ENCODE data around the gene MED13. TPM values are rescaled to one million over a fixed set of nuclear protein-coding genes. Genes with fewer than 3 reads are reported as not detected.
A peak's percentile ranks its signal among the peaks of the same experiment; 100 is the strongest.
"Not testable (repeated sequence)": the region's sequence is repeated elsewhere in the genome, so short reads cannot be mapped to it uniquely, and the experiment has no call there.

The MED13 gene
- total and polyA plus RNA-seq, 4 donors = 6.6 to 64.0 (median 26.0) TPM

DNA sequence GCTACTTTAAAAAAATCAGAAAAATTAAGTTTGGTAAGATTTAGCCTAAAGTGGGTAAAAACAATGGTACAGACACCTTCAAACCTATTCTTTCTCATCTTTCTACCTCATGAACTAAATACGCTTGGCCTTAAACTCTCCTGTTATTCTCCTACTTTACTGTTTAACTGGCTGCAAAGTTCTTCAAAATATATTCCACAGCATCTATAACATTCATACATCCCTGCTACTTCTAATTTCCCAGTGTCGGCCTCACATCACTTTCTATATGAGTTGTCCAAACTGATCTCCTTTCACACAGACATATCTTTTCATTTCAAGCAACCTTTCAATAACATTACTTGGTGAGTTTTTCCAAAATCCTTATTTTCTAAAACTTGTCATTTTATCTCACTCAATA lies 64.0 kb downstream of the MED13 start:
- TF ChIP-seq, protein P1, sequence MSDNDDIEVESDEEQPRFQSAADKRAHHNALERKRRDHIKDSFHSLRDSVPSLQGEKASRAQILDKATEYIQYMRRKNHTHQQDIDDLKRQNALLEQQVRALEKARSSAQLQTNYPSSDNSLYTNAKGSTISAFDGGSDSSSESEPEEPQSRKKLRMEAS (IDR thresholded peaks at IDR 0.05) = no peak
- Histone ChIP-seq H3K9me3 (ENCODE audit: control insufficient read depth in 4 of 4, low read length in 3 of 4) (no peaks in the 10 kb centered on the region), H3K4me3 (ENCODE audit: low read depth in 1 of 3, low read length in 3 of 3) (no peak overlapping the region), H3K9ac (ENCODE audit: low read depth in 1 of 2, low read length in 2 of 2) (no peak overlapping the region), H3K27ac (ENCODE audit: low read depth in 1 of 2, low read length in 2 of 2) (no peak overlapping the region), H3K27me3 (ENCODE audit: control insufficient read depth in 4 of 4, insufficient read depth in 4 of 4, low read length in 3 of 4) (no peaks in the 10 kb centered on the region), H3K4me1 (ENCODE audit: control insufficient read depth in 4 of 4, insufficient read depth in 4 of 4, low read length in 3 of 4) (peaks cover 0 to 15% (median 12%) of the 10 kb centered on the region in 4 donors), H3K36me3 (ENCODE audit: control insufficient read depth in 4 of 4, insufficient read depth in 3 of 4, low read depth in 1 of 4, low read length in 3 of 4) (peaks cover 0 to 11% (median 4%) of the 10 kb centered on the region in 4 donors)
- 97% methylated on average over 2 of the region's 2 CpGs for WGBS
- DNase-seq (ENCODE audit: low spot score) = no peak

DNA sequence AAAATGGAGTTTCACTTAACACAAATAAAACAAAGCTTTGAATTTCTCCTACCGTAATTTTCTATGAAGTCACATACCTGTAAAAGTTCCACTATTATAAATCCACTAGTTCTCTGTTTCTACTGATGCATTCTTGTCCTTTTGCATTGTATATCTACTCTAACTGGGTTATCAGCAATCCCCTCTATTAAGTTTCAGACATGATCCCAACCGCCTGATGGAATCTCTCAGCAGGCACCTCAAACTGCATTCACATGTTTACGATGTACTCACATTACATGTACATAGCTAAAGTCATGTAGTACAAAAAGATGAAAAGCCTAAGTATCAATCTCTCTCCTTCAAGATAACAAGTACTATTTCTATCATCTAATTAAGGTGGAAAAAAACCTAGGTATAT lies 64.9 kb downstream of the MED13 start:
- H3K4me1 ChIP-seq (ENCODE audit: control insufficient read depth in 4 of 4, insufficient read depth in 4 of 4, low read length in 3 of 4) = peaks cover 0 to 15% (median 12%) of the 10 kb centered on the region in 4 donors
- WGBS = 95% methylated on average over 3 of the region's 3 CpGs
- TF ChIP-seq CTCF (IDR thresholded peaks at IDR 0.05; ENCODE audit: low read depth, low read length, missing input control) (no peak), SP1 (IDR thresholded peaks at IDR 0.05) (no peak), GABPA (IDR thresholded peaks at IDR 0.05 in 1 of 2, conservative IDR thresholded peaks at IDR 0.05 in 1 of 2) (no peak), ATF3 (IDR thresholded peaks at IDR 0.05) (no peak), JUND (IDR thresholded peaks at IDR 0.05) (no peak), NR2F2 (IDR thresholded peaks at IDR 0.05) (no peak)
- no peak overlapping the region for H3K27ac ChIP-seq (ENCODE audit: low read depth in 1 of 2, low read length in 2 of 2)
- DNase-seq (ENCODE audit: low spot score) = no peak
- no peaks in the 10 kb centered on the region for H3K27me3 ChIP-seq (ENCODE audit: control insufficient read depth in 4 of 4, insufficient read depth in 4 of 4, low read length in 3 of 4)
- H3K36me3 ChIP-seq (ENCODE audit: control insufficient read depth in 4 of 4, insufficient read depth in 3 of 4, low read depth in 1 of 4, low read length in 3 of 4) = peaks cover 0 to 10% (median 5%) of the 10 kb centered on the region in 4 donors
- H3K9me3 ChIP-seq (ENCODE audit: control insufficient read depth in 4 of 4, low read length in 3 of 4) = no peaks in the 10 kb centered on the region
- H3K4me3 ChIP-seq (ENCODE audit: low read depth in 1 of 3, low read length in 3 of 3) = no peak overlapping the region
- H3K9ac ChIP-seq (ENCODE audit: low read depth in 1 of 2, low read length in 2 of 2) = no peak overlapping the region

- Histone ChIP-seq H3K36me3 (ENCODE audit: control insufficient read depth in 4 of 4, insufficient read depth in 3 of 4, low read depth in 1 of 4, low read length in 3 of 4) (peaks cover under 1 to 14% (median 4%) of the 10 kb centered on the region in 4 donors), H3K4me1 (ENCODE audit: control insufficient read depth in 4 of 4, insufficient read depth in 4 of 4, low read length in 3 of 4) (peaks cover 0 to 15% (median 12%) of the 10 kb centered on the region in 4 donors)
- H3K27ac ChIP-seq (ENCODE audit: low read depth in 1 of 2, low read length in 2 of 2); H3K27me3 ChIP-seq (ENCODE audit: control insufficient read depth in 4 of 4, insufficient read depth in 4 of 4, low read length in 3 of 4); H3K9ac ChIP-seq (ENCODE audit: low read depth in 1 of 2, low read length in 2 of 2); H3K4me3 ChIP-seq (ENCODE audit: low read depth in 1 of 3, low read length in 3 of 3); H3K9me3 ChIP-seq (ENCODE audit: control insufficient read depth in 4 of 4, low read length in 3 of 4); DNase-seq (ENCODE audit: low spot score): not testable (repeated sequence)
- WGBS = 90% methylated on average over 4 of the region's 4 CpGs
Measured at GRCh38 chr17:61998534-61998933, 66.5 kb downstream of the MED13 start.

DNA sequence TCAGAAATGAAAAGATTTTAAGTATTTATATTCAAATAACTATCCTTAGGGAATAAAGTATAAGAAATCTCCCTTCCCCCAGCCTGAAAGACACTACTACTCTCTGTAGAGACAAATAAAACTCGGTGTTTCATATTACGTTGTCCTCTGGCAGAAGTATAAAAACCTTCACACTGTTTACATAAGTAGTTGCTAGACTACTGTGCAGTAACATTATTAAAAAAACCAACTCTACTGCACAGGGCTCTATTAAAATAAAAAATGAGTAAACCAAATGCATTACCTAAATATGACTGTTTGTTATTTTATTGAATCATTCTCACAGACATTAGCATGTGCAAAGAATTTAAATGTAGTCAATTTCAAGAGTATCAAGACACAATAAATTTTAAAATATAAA lies 67.4 kb downstream of the MED13 start:
- Histone ChIP-seq H3K36me3 (ENCODE audit: control insufficient read depth in 4 of 4, insufficient read depth in 3 of 4, low read depth in 1 of 4, low read length in 3 of 4) (peaks cover 2 to 14% (median 6%) of the 10 kb centered on the region in 4 donors), H3K4me1 (ENCODE audit: control insufficient read depth in 4 of 4, insufficient read depth in 4 of 4, low read length in 3 of 4) (peaks cover 0 to 15% (median 12%) of the 10 kb centered on the region in 4 donors), H3K9me3 (ENCODE audit: control insufficient read depth in 4 of 4, low read length in 3 of 4) (no peaks in the 10 kb centered on the region), H3K27me3 (ENCODE audit: control insufficient read depth in 4 of 4, insufficient read depth in 4 of 4, low read length in 3 of 4) (no peaks in the 10 kb centered on the region), H3K27ac (ENCODE audit: low read depth in 1 of 2, low read length in 2 of 2) (no peak overlapping the region), H3K4me3 (ENCODE audit: low read depth in 1 of 3, low read length in 3 of 3) (no peak overlapping the region), H3K9ac (ENCODE audit: low read depth in 1 of 2, low read length in 2 of 2) (no peak overlapping the region)
- no peak for TF ChIP-seq YY1 (IDR thresholded peaks at IDR 0.05)
- TF ChIP-seq FOXA2 (IDR thresholded peaks at IDR 0.05) = peak; percentile 38
- TF ChIP-seq NR2F2 (IDR thresholded peaks at IDR 0.05) = no peak
- TF ChIP-seq, protein P1 (IDR thresholded peaks at IDR 0.05) = no peak
- TF ChIP-seq TAF1 (conservative IDR thresholded peaks at IDR 0.05) = no peak
- no peak for TF ChIP-seq SP1 (IDR thresholded peaks at IDR 0.05)
- TF ChIP-seq HNF4A (conservative IDR thresholded peaks at IDR 0.05) = no peak
- no peak for TF ChIP-seq EGR1 (IDR thresholded peaks at IDR 0.05; ENCODE audit: low read depth in 2 of 2)
- peak in 1 of 2 donors; percentile 5 for TF ChIP-seq RAD21 (IDR thresholded peaks at IDR 0.05)
- TF ChIP-seq JUND (IDR thresholded peaks at IDR 0.05) = no peak
- WGBS = 15% methylated on average over 2 of the region's 2 CpGs
- DNase-seq (ENCODE audit: low spot score) = no peak

All from liver (tissue), 9 donors.